Fibroblast of lung (primary cell): Measurements from ENCODE around the gene NUP210. TPM values are rescaled to one million over a fixed set of nuclear protein-coding genes. Genes with fewer than 3 reads are reported as not detected.

Experiments
- DNase-seq, 2 donors: peaks; one replicate each; pipeline versions ENCODE4 v3.0.0 to v3.0.0-alpha.2; 2010; ENCODE audit warnings: low read depth in 2 of 2
- H2AFZ ChIP-seq: 2 replicates; pipeline ENCODE4 v1.5.1; 2012; ENCODE audit warnings: low read length, control low read depth, inconsistent platforms
- H3K27ac ChIP-seq: 2 replicates; pipeline ENCODE4 v1.5.1; 2011; ENCODE audit warnings: low read length, control low read depth; ENCODE audit not compliant: insufficient read depth
- H3K27me3 ChIP-seq: 2 replicates; pipeline ENCODE4 v1.5.1; 2011; ENCODE audit warnings: mild to moderate bottlenecking, low read length; ENCODE audit not compliant: control insufficient read depth, insufficient read depth
- H3K36me3 ChIP-seq: 2 replicates; pipeline ENCODE4 v1.5.1; 2011; ENCODE audit warnings: low read length; ENCODE audit not compliant: control insufficient read depth, insufficient read depth
- H3K4me1 ChIP-seq: 2 replicates; pipeline ENCODE4 v1.5.1; 2011; ENCODE audit warnings: low read length; ENCODE audit not compliant: control insufficient read depth, insufficient read depth; ENCODE audit errors: extremely low read depth
- H3K4me2 ChIP-seq: 2 replicates; pipeline ENCODE4 v1.5.1; 2011; ENCODE audit warnings: low read length, control low read depth; ENCODE audit not compliant: insufficient read depth; ENCODE audit errors: extremely low read depth
- H3K4me3 ChIP-seq, 4 experiments: fragments of 200-600 bp in 1 of 4; sonication (generic) in 1 of 4; replicated peaks in 1 of 4; 2 replicates each; pipeline ENCODE4 v1.5.1; 2011 to 2016; ENCODE audit warnings: low read length in 4 of 4, low read depth in 3 of 4, mild to moderate bottlenecking in 3 of 4, control low read depth in 2 of 4, inconsistent platforms in 1 of 4, mixed read lengths in 1 of 4; ENCODE audit not compliant: insufficient read depth in 1 of 4; ENCODE audit errors: control extremely low read depth in 1 of 4
- H3K79me2 ChIP-seq: 2 replicates; pipeline ENCODE4 v1.5.1; 2012; ENCODE audit warnings: mild to moderate bottlenecking, low read length, inconsistent platforms; ENCODE audit not compliant: control insufficient read depth, insufficient read depth
- H3K9ac ChIP-seq: 2 replicates; pipeline ENCODE4 v1.5.1; 2011; ENCODE audit warnings: mild to moderate bottlenecking, low read length, control low read depth; ENCODE audit not compliant: insufficient read depth
- H3K9me3 ChIP-seq: 2 replicates; pipeline ENCODE4 v1.5.1; 2012; ENCODE audit warnings: low read depth, low read length; ENCODE audit not compliant: control insufficient read depth, insufficient read depth
- H4K20me1 ChIP-seq: 2 replicates; pipeline ENCODE4 v1.5.1; 2011; ENCODE audit warnings: low read length; ENCODE audit not compliant: control insufficient read depth, insufficient read depth; ENCODE audit errors: extremely low read depth
- CTCF ChIP-seq, 2 donors: IDR thresholded peaks in 1 of 2; conservative IDR thresholded peaks in 1 of 2; 1 replicate in 1 of 2; 2 replicates in 1 of 2; pipeline ENCODE4 v1.5.1; 2011 to 2012; ENCODE audit warnings: low read length in 2 of 2, control low read depth in 1 of 2, inconsistent platforms in 1 of 2, low read depth in 1 of 2, mild to moderate bottlenecking in 1 of 2
- EZH2 ChIP-seq: IDR thresholded peaks from 2 replicates; pipeline ENCODE4 v1.5.1; 2012; ENCODE audit warnings: low read length, control low read depth, mild to moderate bottlenecking; ENCODE audit errors: missing control alignments
- polyA plus RNA-seq, 2 donors: library from polyadenylated mRNA; depleted of rRNA in 1 of 2; stranded (reverse) in 1 of 2; unstranded in 1 of 2; fragments of >200 nt; gene quantifications; 2 replicates each; pipeline ENCODE4 v1.2.1, GENCODE V29; 2011 to 2012; ENCODE audit warnings: missing spikeins in 1 of 2
- total RNA-seq: library from RNA; depleted of rRNA; stranded (reverse); fragments of >200 nt; gene quantifications from 2 replicates; pipeline ENCODE4 v1.2.1, GENCODE V29; 2014

The NUP210 gene
- total and polyA plus RNA-seq, 2 donors (not counting 1 experiment from before 2014, with no cell fraction given), result 0.09 to 0.33 TPM

GRCh38 chr3:13415236-13415986 is 4.7 kb downstream of the NUP210 start:
- no peak overlapping the region for H3K9ac ChIP-seq
- no peak overlapping the region for H3K27ac ChIP-seq
- no peaks in the 10 kb centered on the region for H3K4me1 ChIP-seq
- no peak for DNase-seq
- H3K4me3 ChIP-seq, result no peak overlapping the region
- TF ChIP-seq EZH2, result no peak
- no peak for TF ChIP-seq CTCF (conservative IDR thresholded peaks at IDR 0.05 in 1 of 2, IDR thresholded peaks at IDR 0.05 in 1 of 2; ENCODE audit: low read depth in 1 of 2, low read length in 2 of 2)
- no peak overlapping the region for H3K4me2 ChIP-seq
- no peaks in the 10 kb centered on the region for H3K79me2 ChIP-seq
- no peaks in the 10 kb centered on the region for H3K36me3 ChIP-seq
- no peaks in the 10 kb centered on the region for H3K27me3 ChIP-seq
- no peaks in the 10 kb centered on the region for H4K20me1 ChIP-seq
- no peak overlapping the region for H2AFZ ChIP-seq
- H3K9me3 ChIP-seq, result no peaks in the 10 kb centered on the region

- no peak for DNase-seq
- Histone ChIP-seq H3K4me3 (no peak overlapping the region), H3K4me1 (no peaks in the 10 kb centered on the region), H3K27me3 (no peaks in the 10 kb centered on the region), H2AFZ (no peak overlapping the region), H3K79me2 (no peaks in the 10 kb centered on the region), H3K9me3 (no peaks in the 10 kb centered on the region), H3K4me2 (no peak overlapping the region), H3K9ac (no peak overlapping the region), H3K27ac (no peak overlapping the region), H4K20me1 (no peaks in the 10 kb centered on the region), H3K36me3 (no peaks in the 10 kb centered on the region)
- TF ChIP-seq CTCF (conservative IDR thresholded peaks at IDR 0.05 in 1 of 2, IDR thresholded peaks at IDR 0.05 in 1 of 2; ENCODE audit: low read depth in 1 of 2, low read length in 2 of 2) (no peak), EZH2 (no peak)
Observed at GRCh38 chr3:13414040-13414729, 5.9 kb downstream of the NUP210 start.

DNA sequence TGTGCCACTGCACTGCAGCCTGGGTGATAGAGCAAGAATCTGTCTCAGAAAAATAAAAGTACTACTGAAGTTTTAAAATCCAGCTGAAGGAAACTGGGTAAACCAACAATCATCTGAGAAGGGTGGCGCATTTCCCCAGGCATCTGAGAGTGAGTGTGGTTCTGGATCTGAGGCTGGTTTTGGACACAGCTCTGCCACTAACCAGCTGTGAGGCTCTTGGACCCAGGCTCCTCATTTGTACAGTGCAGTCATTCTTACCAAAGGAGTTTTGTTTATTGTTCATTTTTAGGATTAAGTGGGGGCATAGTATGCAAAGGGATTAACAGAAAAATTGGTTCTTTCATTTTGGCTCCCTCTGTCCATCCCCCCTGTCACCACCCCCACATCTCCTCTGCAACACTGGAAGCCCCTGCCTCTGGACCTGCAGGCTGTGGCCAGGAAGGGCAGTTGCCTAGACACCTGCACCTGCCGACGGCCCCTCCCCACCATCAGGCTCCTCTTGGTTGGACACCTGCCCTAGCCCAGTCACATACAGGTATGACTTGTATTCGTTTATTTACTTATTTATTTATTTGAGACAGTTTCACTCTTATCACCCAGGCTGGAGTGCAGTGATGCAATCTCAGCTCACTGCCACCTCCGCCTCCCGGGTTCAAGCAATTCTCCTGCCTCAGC is 8.8 kb downstream of the NUP210 start:
- no peaks in the 10 kb centered on the region for H3K27me3 ChIP-seq
- TF ChIP-seq CTCF (conservative IDR thresholded peaks at IDR 0.05 in 1 of 2, IDR thresholded peaks at IDR 0.05 in 1 of 2; ENCODE audit: low read depth in 1 of 2, low read length in 2 of 2), result no peak
- TF ChIP-seq EZH2, result no peak

More for the DNA sequence above, 8.8 kb downstream of the NUP210 start:
- no peak overlapping the region for H3K27ac ChIP-seq
- no peak overlapping the region for H3K4me3 ChIP-seq
- no peaks in the 10 kb centered on the region for H4K20me1 ChIP-seq
- no peaks in the 10 kb centered on the region for H3K36me3 ChIP-seq
- H3K4me1 ChIP-seq, result no peaks in the 10 kb centered on the region
- no peaks in the 10 kb centered on the region for H3K9me3 ChIP-seq
- H3K79me2 ChIP-seq, result no peaks in the 10 kb centered on the region
- no peak for DNase-seq
- no peak overlapping the region for H2AFZ ChIP-seq
- no peak overlapping the region for H3K9ac ChIP-seq
- no peak overlapping the region for H3K4me2 ChIP-seq
